Measurements from ENCODE around the gene ANKRD31.

DNA sequence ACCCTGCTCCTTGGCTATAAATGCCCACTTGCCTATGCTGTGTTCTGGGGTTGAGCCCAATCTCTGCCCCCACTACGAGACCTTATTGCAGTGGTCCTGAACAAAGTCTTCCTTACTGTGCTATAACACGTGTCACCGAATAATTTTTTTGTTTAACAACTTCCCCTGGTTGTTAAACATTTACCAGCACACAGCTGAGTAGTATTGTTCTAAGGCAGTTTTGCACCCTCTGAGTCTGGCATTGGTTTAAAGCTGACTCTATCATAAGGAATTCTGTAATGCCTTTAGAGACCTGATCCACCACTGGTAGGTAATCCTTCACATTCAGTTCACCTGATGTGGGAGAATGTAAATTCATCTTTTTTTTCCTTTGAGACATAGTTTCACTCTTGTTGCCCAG is 25.6 kb upstream of the ANKRD31 start:
- TF ChIP-seq, protein P1, sequence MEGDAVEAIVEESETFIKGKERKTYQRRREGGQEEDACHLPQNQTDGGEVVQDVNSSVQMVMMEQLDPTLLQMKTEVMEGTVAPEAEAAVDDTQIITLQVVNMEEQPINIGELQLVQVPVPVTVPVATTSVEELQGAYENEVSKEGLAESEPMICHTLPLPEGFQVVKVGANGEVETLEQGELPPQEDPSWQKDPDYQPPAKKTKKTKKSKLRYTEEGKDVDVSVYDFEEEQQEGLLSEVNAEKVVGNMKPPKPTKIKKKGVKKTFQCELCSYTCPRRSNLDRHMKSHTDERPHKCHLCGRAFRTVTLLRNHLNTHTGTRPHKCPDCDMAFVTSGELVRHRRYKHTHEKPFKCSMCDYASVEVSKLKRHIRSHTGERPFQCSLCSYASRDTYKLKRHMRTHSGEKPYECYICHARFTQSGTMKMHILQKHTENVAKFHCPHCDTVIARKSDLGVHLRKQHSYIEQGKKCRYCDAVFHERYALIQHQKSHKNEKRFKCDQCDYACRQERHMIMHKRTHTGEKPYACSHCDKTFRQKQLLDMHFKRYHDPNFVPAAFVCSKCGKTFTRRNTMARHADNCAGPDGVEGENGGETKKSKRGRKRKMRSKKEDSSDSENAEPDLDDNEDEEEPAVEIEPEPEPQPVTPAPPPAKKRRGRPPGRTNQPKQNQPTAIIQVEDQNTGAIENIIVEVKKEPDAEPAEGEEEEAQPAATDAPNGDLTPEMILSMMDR (IDR thresholded peaks at IDR 0.05): no peak
- TF ChIP-seq, protein P2, sequence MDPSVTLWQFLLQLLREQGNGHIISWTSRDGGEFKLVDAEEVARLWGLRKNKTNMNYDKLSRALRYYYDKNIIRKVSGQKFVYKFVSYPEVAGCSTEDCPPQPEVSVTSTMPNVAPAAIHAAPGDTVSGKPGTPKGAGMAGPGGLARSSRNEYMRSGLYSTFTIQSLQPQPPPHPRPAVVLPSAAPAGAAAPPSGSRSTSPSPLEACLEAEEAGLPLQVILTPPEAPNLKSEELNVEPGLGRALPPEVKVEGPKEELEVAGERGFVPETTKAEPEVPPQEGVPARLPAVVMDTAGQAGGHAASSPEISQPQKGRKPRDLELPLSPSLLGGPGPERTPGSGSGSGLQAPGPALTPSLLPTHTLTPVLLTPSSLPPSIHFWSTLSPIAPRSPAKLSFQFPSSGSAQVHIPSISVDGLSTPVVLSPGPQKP (IDR thresholded peaks at IDR 0.05; ENCODE audit: low read depth, low read length): no peak
- TF ChIP-seq POLR2A (IDR thresholded peaks at IDR 0.05; ENCODE audit: low read length) (no peak), CBX8 (IDR thresholded peaks at IDR 0.05) (no peak), MYC (IDR thresholded peaks at IDR 0.05; ENCODE audit: borderline replicate concordance, low read length) (no peak), BHLHE40 (IDR thresholded peaks at IDR 0.05; ENCODE audit: low read depth, low read length) (no peak), PHF8 (IDR thresholded peaks at IDR 0.05; ENCODE audit: borderline replicate concordance, low read depth) (no peak), NR3C1 (IDR thresholded peaks at IDR 0.05) (no peak), ESRRA (IDR thresholded peaks at IDR 0.05; ENCODE audit: borderline replicate concordance, low read length) (no peak)
- TF ChIP-seq, protein P3, sequence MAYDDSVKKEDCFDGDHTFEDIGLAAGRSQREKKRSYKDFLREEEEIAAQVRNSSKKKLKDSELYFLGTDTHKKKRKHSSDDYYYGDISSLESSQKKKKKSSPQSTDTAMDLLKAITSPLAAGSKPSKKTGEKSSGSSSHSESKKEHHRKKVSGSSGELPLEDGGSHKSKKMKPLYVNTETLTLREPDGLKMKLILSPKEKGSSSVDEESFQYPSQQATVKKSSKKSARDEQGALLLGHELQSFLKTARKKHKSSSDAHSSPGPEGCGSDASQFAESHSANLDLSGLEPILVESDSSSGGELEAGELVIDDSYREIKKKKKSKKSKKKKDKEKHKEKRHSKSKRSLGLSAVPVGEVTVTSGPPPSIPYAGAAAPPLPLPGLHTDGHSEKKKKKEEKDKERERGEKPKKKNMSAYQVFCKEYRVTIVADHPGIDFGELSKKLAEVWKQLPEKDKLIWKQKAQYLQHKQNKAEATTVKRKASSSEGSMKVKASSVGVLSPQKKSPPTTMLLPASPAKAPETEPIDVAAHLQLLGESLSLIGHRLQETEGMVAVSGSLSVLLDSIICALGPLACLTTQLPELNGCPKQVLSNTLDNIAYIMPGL (CRISPR knock-in tag; IDR thresholded peaks at IDR 0.05; ENCODE audit: borderline replicate concordance): no peak
- TF ChIP-seq, protein P4, sequence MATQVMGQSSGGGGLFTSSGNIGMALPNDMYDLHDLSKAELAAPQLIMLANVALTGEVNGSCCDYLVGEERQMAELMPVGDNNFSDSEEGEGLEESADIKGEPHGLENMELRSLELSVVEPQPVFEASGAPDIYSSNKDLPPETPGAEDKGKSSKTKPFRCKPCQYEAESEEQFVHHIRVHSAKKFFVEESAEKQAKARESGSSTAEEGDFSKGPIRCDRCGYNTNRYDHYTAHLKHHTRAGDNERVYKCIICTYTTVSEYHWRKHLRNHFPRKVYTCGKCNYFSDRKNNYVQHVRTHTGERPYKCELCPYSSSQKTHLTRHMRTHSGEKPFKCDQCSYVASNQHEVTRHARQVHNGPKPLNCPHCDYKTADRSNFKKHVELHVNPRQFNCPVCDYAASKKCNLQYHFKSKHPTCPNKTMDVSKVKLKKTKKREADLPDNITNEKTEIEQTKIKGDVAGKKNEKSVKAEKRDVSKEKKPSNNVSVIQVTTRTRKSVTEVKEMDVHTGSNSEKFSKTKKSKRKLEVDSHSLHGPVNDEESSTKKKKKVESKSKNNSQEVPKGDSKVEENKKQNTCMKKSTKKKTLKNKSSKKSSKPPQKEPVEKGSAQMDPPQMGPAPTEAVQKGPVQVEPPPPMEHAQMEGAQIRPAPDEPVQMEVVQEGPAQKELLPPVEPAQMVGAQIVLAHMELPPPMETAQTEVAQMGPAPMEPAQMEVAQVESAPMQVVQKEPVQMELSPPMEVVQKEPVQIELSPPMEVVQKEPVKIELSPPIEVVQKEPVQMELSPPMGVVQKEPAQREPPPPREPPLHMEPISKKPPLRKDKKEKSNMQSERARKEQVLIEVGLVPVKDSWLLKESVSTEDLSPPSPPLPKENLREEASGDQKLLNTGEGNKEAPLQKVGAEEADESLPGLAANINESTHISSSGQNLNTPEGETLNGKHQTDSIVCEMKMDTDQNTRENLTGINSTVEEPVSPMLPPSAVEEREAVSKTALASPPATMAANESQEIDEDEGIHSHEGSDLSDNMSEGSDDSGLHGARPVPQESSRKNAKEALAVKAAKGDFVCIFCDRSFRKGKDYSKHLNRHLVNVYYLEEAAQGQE (IDR thresholded peaks at IDR 0.05): no peak
